HG03469 (cell line): ENCODE data around the gene NID1.
"Not testable (repeated sequence)": the region's sequence is repeated elsewhere in the genome, so short reads cannot be mapped to it uniquely, and the experiment has no call there.

Source experiments
- ATAC-seq: cut with Tn5 transposase; IDR thresholded peaks from one replicate; pipeline ENCODE4 v1.9.1; 2021; ENCODE audit warnings: mild to moderate bottlenecking, moderate library complexity, moderate number of reproducible peaks; ENCODE audit not compliant: unreplicated experiment

Gene NID1

GRCh38 chr1:235939480-235939775 is 125.5 kb downstream of the NID1 start:
- ATAC-seq: no peak

GRCh38 chr1:235938709-235939479 is 126.0 kb downstream of the NID1 start:
- ATAC-seq: peak; percentile 55

DNA sequence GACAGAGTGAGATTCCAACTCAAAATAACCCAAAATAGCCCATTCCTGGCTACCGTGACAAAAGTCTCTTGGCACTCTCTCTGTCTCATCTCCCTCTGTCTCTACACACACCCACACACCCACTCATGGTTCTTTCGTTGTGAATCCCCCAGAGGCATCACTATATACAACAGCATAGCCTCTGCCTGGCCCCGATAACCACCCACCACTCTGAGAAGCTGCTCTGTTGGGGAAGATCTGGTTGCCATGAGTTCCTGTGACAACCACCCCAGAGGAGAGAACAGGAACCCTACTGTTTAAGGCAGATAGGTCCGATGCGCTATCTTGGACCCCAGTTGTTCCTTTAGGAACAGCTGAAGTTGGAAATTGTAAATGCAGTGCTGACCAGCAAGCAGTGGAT is 127.8 kb downstream of the NID1 start:
- ATAC-seq: no peak

- no peak for ATAC-seq
Observed at GRCh38 chr1:235935235-235936225, 129.4 kb downstream of the NID1 start.

GRCh38 chr1:235933766-235934116 is 131.1 kb downstream of the NID1 start:
- no peak for ATAC-seq

GRCh38 chr1:235933017-235933765 is 131.7 kb downstream of the NID1 start:
- no peak for ATAC-seq

- no peak for ATAC-seq
Observed at GRCh38 chr1:235932090-235932510, 132.8 kb downstream of the NID1 start.

DNA sequence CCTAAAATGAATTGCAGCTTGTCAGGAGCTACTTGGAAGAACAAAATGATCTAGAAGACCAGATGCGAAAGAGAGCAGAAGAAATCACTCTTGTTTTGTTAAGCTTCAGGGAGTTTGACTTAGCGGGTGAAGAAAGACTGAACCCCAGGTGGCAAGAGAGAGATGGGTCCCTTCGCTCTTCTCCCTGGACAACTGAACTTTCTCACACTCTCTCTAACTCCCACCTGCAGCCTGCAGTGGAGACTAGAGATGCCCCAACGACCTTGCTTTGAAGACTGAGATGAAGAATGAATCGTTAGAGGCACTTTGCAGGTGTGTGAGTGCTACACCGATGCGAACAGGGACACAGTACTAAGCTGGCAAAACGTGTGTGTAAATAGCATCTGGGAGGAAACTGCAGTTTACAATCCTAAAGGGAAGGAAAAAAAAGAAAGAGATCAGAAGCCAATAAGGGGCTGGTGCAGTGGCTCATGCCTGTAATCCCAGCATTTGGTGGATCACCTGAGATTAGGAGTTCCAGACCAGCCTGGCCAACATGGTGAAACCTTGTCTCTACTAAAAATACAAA is 133.6 kb downstream of the NID1 start:
- no peak for ATAC-seq

DNA sequence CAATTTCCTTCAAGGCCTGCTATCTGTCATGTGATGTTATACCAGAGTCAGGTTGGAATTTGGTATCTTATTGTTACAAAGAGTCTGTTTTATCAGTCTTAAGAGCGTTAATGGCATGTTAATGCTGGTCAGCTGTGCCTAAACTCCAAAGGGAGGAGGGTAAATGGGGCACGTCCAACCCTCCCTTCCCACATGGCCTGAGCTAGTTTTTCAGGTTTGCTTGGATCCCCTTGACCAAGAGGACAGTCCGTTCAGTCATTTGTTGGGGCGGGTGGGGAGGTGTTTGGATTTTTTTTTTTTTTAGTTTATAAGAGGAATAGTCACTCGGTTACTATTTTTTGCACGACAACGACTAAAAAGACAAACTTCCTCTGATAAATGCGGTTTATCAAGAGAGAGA is 134.3 kb downstream of the NID1 start:
- no peak for ATAC-seq

- ATAC-seq: no peak
Observed at GRCh38 chr1:235929216-235929615, 135.7 kb downstream of the NID1 start.

DNA sequence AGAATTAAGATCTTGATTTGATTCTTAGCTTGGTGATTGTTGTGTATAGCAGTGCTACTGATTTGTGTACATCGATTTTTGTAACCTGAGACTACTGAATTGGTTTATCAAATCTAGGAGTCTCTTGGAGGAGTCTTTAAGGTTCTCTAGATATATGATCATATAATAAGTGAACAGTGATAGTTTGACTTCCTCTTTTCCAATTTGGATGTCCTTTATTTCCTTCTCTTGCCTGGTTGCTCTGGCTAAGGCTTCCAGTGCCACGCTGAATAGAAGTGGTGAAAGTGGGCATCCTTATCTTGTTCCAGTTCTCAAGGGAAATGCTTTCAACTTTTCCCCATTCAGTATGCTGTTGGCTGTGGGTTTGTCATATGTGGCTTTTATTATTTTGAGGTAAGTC is 136.7 kb downstream of the NID1 start:
- no peak for ATAC-seq

- not testable (repeated sequence) for ATAC-seq
Observed at GRCh38 chr1:235927551-235927950, 137.3 kb downstream of the NID1 start.
